GDM1 (cell line): ENCODE measurements around the gene PKP4.

ENCODE experiments used
- DNase-seq: peaks from one replicate; lab custom pipeline; 2025; lab: John Stamatoyannopoulos, UW

The PKP4 gene

GRCh38 chr2:158497486-158497885, 40.7 kb downstream of the PKP4 start:
- DNase-seq = no peak

DNA sequence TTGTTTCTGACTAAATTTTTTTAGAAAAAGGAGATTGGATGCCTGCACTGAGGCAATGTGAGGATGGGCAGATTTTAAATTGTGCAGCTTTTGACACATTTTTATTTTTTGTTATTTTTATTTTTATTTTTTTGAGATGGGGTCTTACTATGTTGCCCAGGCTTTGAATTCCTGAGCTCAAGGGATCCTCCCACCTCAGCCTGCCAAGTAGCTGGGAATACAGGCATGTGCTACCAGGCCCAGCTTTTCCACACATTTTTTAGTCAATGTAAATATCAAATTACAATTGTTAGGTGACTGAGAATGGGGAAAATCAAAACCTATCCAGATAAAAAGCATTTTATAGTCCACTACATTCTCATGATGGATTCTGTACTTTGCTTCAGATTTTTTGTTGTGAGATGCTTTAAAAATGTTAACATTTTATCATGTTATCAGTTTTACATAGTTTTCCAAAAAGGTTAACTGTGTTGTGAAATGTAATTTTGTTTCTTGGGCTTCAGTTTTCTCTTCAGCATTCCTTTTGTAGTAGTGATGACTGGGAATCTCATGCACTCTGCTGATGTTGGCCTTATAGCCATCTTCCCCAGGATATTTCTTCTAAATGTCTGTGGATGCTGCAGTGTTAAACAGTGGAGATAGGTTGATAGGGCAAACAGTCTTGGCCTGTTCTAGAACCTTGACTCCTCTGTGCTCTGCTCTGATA, 41.4 kb downstream of the PKP4 start:
- DNase-seq = no peak

DNA sequence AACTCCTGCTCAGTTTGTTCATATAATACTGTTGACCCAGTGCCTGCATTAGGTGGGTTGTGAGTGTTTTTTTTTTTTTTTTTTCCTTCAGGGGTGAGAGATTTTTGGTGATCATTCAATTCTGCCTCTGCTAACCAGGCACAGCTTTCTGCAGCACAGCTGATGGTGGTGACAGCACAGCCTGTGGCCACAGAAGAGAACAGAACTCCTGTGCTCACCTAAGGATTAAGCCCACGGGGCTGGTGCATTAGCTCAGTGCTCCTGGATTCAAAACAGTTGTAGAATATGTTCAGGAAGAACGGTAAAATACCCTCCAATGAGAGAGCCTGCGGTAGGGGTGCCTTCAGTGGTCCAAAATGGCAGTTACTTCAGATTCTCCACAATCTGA, 42.0 kb downstream of the PKP4 start:
- DNase-seq = no peak

DNA sequence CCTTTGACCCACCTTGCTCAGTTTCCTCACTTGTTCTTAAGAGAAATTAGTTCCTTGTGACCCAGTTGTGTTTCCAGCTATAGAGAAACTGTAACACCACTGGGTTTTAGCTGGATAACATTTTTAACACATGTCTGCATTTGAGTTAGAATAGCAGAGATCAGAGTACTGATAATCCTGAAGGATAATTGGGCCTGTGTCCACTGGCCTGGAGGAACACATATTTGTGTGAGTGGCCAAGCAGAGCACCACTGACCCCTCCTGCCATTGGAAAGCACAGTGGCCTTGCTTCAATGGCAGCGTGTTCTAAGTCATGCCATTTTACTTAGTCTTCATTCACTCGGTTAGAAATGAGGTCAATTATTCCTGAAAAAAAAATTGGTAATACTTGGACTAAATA, 42.6 kb downstream of the PKP4 start:
- no peak for DNase-seq

GRCh38 chr2:158500333-158500732, 43.6 kb downstream of the PKP4 start:
- DNase-seq = no peak

- DNase-seq = no peak
Measured at GRCh38 chr2:158501301-158501700, 44.5 kb downstream of the PKP4 start.

DNA sequence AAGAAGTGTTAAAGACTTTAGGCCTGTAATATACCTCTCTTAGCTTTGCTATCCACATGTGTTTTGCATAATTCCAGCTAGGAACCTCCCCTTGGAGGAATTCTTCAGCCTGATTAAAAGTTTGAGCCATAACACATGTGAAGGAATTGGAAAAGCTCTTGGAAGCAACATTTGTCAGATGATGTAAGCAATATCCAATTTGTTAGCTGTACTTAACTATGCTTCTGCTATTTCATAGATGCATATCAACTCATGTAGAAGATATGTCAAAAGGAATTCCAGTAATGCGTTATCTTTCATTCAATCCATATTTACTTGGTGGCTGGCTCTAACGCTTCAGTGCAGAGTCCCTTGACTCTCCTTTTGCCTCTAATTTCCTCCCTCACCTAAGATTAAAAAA, 46.2 kb downstream of the PKP4 start:
- DNase-seq = no peak

GRCh38 chr2:158504088-158504487, 47.3 kb downstream of the PKP4 start:
- no peak for DNase-seq

GRCh38 chr2:158505448-158505934, 48.7 kb downstream of the PKP4 start:
- DNase-seq = no peak

- DNase-seq = no peak
Measured at GRCh38 chr2:158507141-158507540, 50.4 kb downstream of the PKP4 start.

DNA sequence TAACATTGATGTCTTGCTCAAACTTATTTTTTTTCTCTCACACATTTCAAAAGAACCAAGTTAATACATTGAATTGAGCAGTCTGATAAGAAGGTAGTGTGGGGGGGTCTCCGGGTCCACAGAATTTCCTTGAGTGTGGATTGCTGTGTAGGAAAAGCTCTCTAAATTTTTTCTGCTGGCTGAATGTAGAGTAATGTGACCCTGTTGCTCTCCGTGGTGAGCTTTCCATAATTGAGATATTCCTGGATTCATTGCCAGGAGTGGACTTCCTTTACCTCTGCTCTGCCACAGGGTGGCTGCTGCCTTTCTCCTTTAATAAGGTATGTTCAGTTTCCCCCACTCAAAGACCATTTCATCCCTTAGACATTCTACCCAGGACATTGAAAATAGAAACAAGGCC, 50.9 kb downstream of the PKP4 start:
- DNase-seq = no peak

GRCh38 chr2:158509928-158510797, 53.4 kb downstream of the PKP4 start:
- no peak for DNase-seq

- no peak for DNase-seq
Measured at GRCh38 chr2:158510887-158511286, 54.1 kb downstream of the PKP4 start.

DNA sequence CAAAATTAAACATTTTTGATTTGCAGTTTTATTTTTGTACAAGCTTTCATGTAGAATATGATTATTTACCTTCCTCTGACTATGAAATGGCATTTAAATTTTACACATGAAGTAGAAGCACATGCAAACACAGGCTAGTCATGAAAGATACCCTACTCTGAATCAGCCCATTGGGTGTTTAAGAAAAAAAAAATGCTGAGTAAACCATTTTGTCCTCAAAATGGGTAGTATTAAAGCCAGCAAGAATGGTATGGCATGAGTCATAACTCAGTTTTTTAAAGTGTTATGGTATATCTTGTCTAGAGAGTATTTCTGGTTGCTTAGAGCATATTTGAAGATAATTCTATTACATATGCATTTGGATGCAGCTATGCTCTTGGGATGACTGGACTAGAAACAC, 55.0 kb downstream of the PKP4 start:
- DNase-seq = no peak

DNA sequence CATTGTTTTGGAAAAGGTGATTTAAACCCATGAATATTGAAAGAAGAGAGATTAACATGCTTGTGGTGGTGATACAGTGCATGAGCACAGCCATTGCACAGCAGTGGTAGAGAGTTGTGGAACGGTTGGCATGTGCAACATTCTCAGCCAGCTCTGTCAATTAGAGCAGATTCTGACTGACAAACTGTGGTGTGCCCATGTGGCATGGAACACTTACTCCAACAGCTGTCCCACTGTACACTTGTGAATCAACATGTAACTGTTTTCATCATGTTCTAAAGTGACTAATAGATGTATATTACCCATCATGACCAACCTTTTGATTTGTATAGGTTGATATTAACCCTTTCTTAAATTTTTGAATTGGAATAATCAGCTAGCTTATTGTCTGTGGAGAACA, 55.6 kb downstream of the PKP4 start:
- DNase-seq = no peak

DNA sequence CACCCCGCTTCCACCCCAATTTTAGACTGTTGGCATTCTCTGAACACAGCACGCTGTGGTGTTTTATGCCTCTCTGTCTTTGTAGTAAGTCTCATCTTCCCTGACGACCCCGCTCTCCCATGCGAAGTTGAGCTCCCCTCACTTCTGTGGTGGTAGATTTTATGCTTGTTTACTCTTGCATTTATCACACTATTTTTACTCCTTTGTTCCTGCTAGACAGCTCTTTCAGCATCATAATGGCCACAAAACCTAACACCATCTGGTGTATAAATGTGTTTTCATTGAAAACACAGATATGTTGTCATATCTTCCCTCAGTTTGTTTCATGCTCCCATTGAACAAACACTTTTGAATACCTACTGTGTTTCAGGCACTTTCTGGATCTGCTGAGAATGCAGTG, 57.1 kb downstream of the PKP4 start:
- no peak for DNase-seq

DNA sequence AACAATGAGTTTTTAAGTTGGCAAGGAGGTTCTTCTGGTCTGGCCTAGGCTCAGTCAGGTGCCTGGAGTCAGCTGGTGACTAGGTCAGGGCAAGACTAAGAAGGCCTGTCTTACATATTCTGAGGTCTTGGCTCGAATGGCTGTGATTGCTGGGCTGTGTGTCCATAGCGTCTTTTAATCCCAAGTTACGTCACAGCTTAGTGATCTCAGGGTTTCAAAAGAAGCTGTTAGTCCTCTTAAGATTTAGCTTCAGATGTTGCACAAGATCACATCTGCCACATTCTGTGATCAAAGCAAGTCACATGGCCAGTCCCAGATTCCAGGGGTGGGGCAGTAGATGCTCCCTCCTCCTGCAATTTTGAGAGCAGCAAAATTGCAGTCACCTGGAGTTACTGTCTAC, 61.3 kb downstream of the PKP4 start:
- no peak for DNase-seq

- DNase-seq = no peak
Measured at GRCh38 chr2:158519481-158519880, 62.7 kb downstream of the PKP4 start.

DNA sequence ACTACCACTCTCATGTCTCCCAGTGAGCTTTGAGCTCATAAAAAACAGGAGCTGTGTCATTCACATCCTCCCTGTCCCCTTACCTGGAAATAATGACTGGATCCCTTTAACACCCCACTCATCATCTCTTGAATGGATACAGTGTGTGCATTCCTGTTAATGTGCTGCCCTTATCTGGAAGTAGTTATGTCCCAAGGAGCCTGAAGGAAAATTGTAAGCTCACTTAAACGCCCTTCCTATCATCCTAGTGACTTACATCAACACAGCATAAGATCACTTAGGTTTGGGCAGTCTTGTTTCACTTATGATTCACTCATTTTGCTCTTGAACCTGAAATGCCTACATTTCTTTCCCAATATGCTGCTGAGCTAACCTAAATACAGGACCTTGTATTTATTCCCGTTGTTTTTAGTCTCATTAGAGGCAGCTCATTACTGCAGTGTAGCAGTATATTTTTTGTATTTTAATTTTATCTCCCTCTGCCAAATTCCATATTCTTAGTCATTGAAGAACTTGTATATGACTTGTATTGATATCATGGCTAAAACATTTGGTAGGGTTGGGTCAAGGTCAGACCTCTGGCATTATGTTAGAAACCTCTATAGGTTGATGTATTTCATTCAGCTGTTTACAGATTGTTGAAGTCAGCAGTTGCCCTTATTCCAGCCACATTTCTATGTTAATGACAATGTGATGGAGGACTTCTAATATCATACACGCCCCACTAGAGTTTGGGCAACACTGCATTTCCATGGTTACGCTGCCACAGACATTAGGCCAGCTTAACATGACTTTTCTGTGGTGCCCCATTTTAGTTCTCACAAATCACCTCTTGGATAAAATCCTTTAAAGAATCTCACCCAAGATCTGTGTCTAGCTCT, 72.9 kb downstream of the PKP4 start:
- no peak for DNase-seq

DNA sequence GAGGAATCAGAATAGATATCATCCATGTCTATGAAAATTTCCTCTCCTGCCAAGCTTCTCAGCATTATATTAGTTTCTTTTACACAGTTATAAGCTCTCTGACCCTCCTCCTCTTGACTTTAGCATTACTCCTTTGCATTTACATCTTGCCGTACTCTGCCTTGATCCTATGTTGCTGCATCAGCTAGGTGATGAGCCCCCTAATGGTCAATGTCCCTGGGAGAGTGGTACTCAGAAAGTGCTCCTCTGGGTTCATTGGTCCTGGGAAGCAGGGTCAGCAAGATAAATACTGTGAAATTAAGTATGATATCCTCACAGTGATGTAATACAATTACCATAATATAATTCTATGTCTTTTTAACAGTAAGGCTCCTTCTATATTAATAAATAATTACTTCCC, 74.1 kb downstream of the PKP4 start:
- DNase-seq = no peak

GRCh38 chr2:158533009-158533408, 76.3 kb downstream of the PKP4 start:
- DNase-seq = no peak
